DMS79 (cell line): ENCODE results near the gene PRMT3.
"Not testable (repeated sequence)": the region's sequence is repeated elsewhere in the genome, so short reads cannot be mapped to it uniquely, and the experiment has no call there.

Experiments
- DNase-seq: peaks from one replicate; lab custom pipeline; 2025; lab: John Stamatoyannopoulos, UW

The PRMT3 gene

GRCh38 chr11:20518323-20518834, 130.9 kb downstream of the PRMT3 start:
- no peak for DNase-seq

- DNase-seq = no peak
Measured at GRCh38 chr11:20522536-20522935, 135.0 kb downstream of the PRMT3 start.

DNA sequence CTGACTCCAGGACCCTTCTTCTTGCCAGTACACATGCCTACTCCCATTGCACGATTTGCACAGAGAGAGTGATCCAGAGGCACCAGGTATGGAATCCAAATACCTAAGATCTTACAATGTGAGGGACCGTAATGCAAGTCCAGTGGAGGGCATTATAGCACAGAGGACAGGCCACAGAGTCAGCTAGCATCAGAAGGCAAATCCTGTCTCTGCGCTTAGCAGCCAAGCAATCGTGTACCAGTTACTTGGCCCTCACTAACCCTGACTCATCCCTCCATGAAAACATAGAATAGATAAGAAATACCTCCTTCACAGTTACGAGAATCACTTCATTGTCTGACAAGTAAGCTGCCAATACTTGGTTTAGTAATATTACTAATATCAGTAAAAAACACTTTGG, 142.2 kb downstream of the PRMT3 start:
- no peak for DNase-seq

- no peak for DNase-seq
Measured at GRCh38 chr11:20530942-20531703, 143.6 kb downstream of the PRMT3 start.

GRCh38 chr11:20535271-20535881, 147.9 kb downstream of the PRMT3 start:
- DNase-seq = no peak

GRCh38 chr11:20536365-20536764, 148.8 kb downstream of the PRMT3 start:
- no peak for DNase-seq

GRCh38 chr11:20536784-20537183, 149.3 kb downstream of the PRMT3 start:
- DNase-seq = no peak

DNA sequence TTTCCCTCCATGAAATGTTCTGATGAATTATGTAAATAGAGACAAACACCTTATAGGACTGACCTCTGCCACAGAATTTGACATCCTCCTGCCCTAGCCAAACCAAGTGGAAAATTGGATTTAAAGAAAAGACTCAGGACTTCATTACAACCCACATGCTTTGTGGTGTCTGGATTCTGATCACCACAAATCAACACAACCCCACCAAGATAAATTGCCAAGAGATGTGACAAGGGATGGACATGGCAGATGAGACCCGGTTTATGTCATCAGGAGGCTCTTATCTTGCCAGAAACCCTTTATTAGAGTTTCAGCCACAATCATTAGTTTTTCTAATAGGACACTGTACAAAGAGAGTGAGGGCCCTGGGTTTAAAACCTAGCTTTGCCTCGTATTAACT, 154.0 kb downstream of the PRMT3 start:
- DNase-seq = no peak

DNA sequence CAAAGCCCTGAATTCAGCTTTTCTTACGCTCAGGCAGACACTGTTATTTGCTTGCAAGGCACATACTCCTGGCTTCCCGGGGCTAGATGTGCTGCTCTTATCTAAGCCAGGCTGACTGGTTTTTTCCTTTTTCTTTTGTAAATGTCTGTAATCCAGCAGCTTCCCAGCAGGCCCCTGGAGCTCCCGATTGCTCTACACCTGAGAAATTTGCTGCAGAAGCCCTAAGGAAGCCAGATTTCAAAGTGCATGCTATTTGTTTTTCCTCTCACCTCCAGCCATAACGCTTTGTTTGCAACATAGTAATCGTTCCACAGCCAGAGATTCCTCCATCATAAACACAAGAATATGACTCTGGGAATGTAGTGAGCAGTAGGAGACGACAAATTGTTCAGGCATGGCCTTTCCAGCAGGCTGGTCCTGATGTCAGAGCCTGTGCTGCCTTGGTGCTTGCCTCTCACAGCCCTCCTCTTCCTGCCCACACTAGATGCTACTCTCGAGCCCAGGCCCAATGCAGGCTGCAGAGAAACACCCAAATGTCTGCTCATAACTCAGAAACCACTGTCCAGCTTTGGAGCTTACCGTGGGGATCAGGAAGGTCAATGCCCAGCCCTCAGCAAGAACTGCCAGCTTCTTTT, 157.2 kb downstream of the PRMT3 start:
- DNase-seq = no peak

DNA sequence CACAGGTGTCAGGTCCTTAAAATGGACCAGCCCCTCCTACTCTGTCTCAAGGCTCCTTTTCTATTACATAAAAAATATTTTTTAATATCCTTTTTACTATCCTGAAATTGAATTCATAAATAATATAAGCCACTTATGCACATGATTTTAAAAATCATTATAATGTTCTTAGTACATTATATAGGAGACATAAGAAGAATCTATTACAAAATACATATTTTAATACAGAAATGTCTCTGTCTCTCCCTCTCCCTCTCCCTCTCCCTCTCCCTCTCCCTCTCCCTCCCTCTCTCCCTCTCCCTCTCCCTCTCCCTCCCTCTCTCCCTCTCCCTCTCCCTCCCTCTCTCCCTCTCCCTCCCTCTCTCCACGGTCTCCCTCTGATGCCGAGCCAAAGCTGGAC, 159.9 kb downstream of the PRMT3 start:
- DNase-seq = no peak

- DNase-seq = no peak
Measured at GRCh38 chr11:20551096-20551495, 163.6 kb downstream of the PRMT3 start.

GRCh38 chr11:20555783-20556182, 168.3 kb downstream of the PRMT3 start:
- no peak for DNase-seq

GRCh38 chr11:20556396-20556795, 168.9 kb downstream of the PRMT3 start:
- not testable (repeated sequence) for DNase-seq

DNA sequence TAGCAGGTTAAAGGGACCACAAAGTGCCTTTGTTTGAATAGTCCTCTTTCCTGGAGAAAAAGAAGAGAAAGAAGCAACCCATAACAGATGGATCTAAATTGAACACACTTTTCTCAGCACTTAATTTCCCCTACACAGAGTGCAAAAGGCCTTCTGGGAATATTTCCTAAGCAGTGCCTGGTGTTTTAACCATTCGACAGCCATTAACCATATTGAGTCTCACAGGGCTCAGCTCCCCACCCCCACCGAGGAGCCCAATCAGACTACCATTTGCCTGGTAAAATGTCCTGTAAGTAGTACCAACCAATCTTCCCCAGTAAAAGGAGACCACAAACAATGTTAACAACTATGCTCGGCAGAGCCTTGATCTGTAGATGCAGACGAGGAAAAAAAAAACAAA, 171.2 kb downstream of the PRMT3 start:
- no peak for DNase-seq
